Amygdala (tissue), 56 donors: ENCODE measurements around the gene PARVB.

Experiments used
- DNase-seq, 56 donors: peaks; one replicate each; lab custom pipeline; 2025; lab: John Stamatoyannopoulos, UW

The PARVB gene

GRCh38 chr22:44188986-44189630 is 165.0 kb downstream of the PARVB start:
- no peak for DNase-seq

DNA sequence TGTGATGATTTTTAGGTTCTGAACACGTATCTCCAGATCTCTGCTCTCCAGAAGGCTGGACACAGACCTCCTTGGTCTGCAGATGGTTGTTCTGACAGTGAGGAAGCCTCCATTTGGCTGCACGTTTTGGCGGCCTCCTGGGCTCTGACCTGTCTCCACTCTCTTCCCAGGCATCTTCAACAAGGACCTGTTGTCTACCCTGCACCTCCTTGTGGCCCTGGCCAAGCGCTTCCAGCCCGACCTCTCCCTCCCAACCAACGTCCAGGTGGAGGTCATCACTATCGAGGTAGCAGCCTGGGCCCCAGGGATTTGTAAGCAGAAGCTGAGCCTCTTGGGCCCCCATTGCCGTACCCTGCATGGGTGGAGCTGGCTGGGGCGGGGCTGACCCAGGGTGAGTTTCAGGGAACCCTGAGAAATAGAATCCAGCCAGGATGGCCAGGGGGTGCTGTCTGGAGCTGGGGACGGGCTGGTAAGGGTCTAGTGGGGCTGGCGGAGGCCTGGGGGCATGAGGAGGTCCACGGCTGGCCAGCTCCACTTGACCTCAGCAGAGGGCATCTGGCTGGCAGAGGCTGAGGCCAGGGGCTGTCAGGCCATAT is 166.4 kb downstream of the PARVB start:
- no peak for DNase-seq

DNA sequence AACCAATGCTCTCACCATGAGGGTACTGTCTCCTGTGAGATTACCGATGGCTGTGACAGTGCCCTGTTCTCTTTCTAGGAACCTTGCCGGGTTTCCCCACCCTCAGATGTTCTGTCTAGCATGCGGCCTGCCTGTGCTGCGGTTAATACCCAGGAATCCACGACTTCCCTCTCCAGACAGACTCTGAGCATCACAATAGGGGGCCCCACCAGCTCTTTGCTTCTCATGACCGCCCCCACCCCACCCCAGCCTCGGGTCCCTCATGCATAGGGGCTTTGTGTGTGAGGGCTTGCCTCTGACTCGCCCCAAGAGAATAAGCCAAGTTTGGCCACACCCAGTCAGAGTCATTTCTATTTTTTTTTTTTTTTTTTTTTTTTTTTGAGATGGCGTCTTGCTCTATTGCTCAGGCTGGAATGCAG is 166.9 kb downstream of the PARVB start:
- DNase-seq: no peak

DNA sequence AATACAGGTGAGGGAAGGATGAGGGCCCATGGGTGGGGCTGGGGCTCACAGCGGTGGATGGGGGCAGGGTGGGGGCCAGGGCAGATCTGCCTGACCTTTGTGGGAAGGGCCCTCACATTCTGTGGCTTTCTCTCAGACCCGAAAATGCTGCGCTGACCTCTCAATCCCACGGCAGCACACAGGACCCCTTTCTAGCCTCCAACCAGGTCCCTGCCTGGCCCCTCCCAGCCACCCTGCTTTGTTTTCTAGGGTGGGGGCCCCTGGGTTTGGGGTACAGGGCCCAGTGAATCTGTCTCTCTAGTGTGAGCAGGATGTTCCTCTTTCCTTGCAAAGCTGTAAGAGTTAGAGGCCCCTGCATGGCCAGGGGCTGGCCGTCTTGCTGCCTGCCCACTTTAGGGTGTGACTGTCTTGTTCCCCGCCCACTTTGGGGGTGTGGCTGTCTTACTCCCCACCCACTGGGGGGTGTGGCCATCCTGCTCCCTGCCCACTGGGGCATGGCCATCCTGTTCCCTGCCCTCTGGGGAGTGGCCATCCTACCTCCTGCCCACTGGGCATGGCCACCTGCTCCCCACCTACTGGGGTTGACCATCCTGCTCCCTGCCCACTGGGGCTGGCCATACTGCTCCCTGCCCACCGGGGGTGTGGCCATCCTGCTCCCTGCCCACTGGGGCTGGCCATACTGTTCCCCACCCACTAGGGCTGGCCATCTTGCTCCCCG is 168.2 kb downstream of the PARVB start:
- DNase-seq: no peak

GRCh38 chr22:44192816-44193534 is 168.9 kb downstream of the PARVB start:
- DNase-seq: no peak

DNA sequence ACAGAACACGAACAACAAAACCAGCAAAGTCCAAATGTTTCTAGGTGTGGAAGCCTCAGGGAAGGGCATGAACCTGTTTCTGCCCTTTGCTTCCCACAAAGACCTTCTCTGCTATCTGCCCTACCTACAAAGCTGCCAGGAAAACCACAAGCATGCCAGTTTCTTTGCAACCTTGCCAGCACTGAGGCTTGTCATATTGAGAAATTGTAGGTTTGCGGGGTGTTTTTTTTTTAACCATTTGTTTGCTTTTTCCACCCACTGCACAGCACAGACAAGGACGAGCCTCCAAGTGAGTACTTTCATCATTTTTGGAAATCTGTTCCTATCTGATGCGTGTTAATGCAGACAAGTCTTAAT is 169.4 kb downstream of the PARVB start:
- no peak for DNase-seq

DNA sequence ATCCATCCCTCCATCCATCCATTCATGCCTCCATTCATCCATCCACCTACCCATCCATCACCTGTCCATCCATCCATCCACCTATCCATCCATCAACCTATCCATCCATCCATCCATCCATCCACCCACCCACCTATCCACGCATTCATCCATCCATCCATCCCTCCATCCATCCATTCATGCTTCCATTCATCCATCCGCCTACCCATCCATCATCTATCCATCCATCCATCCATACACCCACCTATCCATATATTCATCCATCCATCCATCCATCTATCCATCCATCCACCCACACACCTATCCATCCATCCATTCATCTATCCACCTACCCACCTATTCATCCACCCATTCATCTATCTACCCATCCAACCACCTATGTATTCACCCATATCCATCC is 170.5 kb downstream of the PARVB start:
- DNase-seq: no peak

DNA sequence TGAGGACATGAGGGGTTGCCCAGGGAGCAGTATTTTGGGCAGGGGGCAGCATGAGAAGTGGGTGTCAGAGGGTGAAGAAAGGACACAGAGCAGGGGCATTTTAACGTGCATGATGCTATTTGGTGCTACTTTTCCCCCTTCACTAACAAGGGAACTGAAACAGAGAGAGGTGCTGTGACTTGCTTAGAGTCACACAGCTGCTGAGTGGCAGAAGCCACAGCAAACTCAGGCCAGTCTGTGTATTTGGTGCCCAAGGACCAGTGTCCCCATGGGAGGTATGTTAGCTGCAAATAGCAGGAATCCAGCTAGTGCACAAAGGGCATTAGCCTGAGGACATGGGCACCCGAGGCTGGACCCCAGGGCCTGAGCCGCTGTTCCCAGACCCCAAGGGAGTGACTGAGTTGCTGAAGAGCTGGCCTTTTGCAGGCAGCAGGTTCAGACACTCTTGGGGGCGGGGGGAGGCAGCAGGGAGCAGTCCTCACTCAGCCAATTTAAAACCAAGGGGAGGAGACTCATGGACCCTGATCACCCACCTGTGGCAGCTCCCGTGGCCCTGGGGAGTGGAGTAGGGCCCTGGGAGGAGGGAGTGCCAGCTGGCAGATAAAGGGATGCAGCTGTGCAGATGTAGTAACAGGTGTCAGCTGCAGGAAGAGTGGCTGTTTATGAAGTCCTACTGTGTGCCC is 171.2 kb downstream of the PARVB start:
- DNase-seq: no peak

DNA sequence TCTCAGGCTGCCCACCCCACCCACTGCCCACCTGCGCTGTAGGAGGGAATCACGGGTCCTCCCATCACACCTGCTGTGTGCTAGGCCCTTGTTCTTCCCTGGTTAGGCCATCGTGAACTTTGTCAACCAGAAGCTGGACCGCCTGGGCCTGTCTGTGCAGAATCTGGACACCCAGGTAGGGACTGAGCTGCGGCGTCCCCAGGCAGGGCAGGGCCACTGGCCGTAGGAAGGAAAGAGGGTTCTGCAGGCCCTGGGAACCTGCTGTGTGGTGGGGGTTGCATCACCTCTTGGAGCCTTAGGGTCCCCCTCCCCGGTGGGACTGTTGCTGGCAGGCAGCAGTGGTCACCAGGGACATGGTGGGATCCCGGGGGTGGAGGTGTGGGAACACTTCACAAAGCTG is 172.1 kb downstream of the PARVB start:
- no peak for DNase-seq

- DNase-seq: peak in 9 of 56 donors; percentile 13 to 33 (median 23)
Observed at GRCh38 chr22:44196731-44197131, 172.6 kb downstream of the PARVB start.

GRCh38 chr22:44197271-44197670 is 173.2 kb downstream of the PARVB start:
- DNase-seq: no peak

GRCh38 chr22:44199164-44199563 is 175.1 kb downstream of the PARVB start:
- DNase-seq: no peak

GRCh38 chr22:44199866-44200265 is 175.8 kb downstream of the PARVB start:
- DNase-seq: no peak

- no peak for DNase-seq
Observed at GRCh38 chr22:44200451-44200850, 176.3 kb downstream of the PARVB start.

DNA sequence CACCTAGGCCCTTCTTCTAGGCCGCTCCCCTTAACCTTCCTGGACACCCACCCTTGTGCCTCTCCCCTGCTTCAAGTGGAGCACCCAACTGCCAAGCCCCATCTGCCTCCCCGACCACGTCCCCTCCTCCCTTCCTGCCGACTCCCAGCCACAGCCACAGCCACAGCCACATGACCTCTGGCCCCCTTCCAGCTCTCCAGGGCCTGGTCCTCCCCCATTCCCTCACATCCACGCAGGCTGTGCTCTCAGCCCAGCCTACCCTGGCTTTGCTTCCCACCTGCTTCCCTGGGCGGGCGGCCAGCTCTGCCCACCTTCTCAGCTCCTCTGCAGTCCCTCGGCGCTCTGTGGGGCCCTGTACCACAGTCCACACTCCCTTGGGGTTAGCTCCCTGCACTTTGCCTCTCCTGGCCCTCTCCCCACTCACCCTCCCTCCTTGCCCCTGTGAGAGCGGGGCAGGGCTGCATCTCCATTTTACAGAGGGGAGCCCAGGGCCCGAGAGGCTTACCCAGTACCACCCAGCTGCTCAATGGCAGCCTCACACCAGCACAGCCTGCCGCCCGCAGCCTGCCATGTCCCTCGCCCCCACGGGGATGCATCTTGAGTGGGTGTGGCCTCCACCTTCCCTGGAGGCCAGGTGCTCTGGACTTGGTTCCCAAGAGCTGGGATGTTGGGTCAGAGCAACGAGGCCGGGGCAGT is 176.9 kb downstream of the PARVB start:
- no peak for DNase-seq

DNA sequence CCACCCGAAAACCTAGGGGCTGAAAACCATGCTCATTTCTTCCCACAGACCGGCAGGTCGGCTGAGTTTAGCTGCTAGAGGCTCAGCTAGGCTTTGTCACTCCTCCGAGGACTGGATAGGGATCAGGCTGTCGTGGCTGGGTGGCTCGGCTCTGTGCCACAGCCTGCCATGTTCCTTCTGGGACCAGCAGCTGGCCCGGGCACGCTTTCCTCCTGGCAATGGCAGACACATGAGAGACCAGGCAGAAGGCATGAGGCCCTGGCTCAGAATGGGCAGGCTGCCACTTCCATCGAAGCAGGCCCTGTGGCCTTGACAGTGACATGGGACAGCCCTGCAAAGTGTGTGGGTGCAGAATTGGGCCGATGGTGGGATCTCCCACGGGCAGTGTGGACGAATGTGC is 177.6 kb downstream of the PARVB start:
- no peak for DNase-seq

GRCh38 chr22:44202261-44202789 is 178.2 kb downstream of the PARVB start:
- peak in 4 of 56 donors; percentile 11 to 39 (median 20) for DNase-seq

- DNase-seq: no peak
Observed at GRCh38 chr22:44203203-44203602, 179.1 kb downstream of the PARVB start.

GRCh38 chr22:44204739-44205515 is 180.8 kb downstream of the PARVB start:
- DNase-seq: no peak
